Bronchial epithelial cell (primary cell): ENCODE results near the gene PAK1. TPM values are rescaled to one million over a fixed set of nuclear protein-coding genes. Genes with fewer than 3 reads are reported as not detected.
A peak's percentile ranks its signal among the peaks of the same experiment; 100 is the strongest.

Experiments
- DNase-seq: peaks from one replicate; pipeline ENCODE4 v3.0.0-alpha.2; 2010; ENCODE audit warnings: low read depth
- FAIRE-seq: peaks from 2 replicates; lab custom pipeline; 2011; peaks lifted over from hg19 to GRCh38; lab: Jason Lieb, UNC
- H3K27me3 ChIP-seq: 2 replicates; pipeline ENCODE4 v1.5.1; 2011; ENCODE audit warnings: low read length; ENCODE audit not compliant: control insufficient read depth, insufficient read depth
- H3K36me3 ChIP-seq: 2 replicates; pipeline ENCODE4 v1.5.1; 2011; ENCODE audit warnings: low read length; ENCODE audit not compliant: control insufficient read depth, insufficient read depth
- H3K4me3 ChIP-seq: 2 replicates; pipeline ENCODE4 v1.5.1; 2011; ENCODE audit warnings: mild to moderate bottlenecking, low read depth, low read length, control low read depth
- total RNA-seq: library from RNA; depleted of rRNA; stranded (reverse); fragments of >200 nt; gene quantifications from 2 replicates; pipeline ENCODE4 v1.2.1, GENCODE V29; 2014
- TF ChIP-seq, protein P1 (sequence below): IDR thresholded peaks from 2 replicates; pipeline ENCODE4 v1.5.1; 2011; ENCODE audit warnings: mild to moderate bottlenecking, moderate library complexity, low read length, control low read depth, inconsistent platforms; ENCODE audit not compliant: insufficient read depth, severe bottlenecking

PAK1 gene
- total RNA-seq, 1 donor from 2014 or later = 35.8 TPM

DNA sequence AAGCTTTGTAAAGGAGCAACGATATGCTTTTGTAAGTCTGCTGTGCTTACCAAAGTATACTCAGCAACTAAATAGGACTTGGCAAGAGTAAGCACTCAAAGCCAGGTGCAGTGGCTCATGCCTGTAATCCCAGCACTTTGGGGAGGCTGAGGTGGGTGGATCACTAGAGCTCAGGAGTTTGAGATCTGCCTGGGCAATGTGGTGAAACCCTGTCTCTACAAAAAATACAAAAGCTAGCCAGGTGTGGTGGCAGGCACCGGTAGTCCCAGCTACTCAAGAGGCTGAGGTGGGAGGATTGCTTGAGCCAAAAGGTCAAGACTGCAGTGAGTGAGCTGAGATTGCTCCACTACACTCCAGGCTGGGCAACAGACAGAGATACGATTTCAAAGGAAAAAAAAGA, 67.5 kb downstream of the PAK1 start:
- H3K27me3 ChIP-seq = no peaks in the 10 kb centered on the region
- TF ChIP-seq, protein P1, sequence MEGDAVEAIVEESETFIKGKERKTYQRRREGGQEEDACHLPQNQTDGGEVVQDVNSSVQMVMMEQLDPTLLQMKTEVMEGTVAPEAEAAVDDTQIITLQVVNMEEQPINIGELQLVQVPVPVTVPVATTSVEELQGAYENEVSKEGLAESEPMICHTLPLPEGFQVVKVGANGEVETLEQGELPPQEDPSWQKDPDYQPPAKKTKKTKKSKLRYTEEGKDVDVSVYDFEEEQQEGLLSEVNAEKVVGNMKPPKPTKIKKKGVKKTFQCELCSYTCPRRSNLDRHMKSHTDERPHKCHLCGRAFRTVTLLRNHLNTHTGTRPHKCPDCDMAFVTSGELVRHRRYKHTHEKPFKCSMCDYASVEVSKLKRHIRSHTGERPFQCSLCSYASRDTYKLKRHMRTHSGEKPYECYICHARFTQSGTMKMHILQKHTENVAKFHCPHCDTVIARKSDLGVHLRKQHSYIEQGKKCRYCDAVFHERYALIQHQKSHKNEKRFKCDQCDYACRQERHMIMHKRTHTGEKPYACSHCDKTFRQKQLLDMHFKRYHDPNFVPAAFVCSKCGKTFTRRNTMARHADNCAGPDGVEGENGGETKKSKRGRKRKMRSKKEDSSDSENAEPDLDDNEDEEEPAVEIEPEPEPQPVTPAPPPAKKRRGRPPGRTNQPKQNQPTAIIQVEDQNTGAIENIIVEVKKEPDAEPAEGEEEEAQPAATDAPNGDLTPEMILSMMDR = no peak
- no peak for FAIRE-seq

DNA sequence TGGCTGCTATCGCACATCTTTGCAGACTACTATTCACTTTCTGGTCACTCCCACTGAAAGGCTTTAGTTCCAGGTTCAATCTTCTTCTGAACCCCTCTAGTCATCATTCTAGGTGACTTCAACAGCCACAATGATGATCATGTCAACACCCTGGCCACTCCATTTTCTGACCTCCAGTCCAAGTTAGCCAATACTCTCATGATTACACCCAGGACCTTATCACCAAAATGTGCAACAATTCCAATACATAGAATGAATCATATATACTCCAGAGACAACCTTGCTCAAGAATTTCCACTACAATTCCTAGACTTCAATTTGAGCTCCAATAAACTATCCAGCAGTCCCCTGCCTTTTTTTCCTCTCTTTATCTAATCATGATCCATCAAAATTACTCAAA, 70.7 kb downstream of the PAK1 start:
- Histone ChIP-seq H3K27me3 (no peaks in the 10 kb centered on the region), H3K4me3 (no peak overlapping the region), H3K36me3 (no peaks in the 10 kb centered on the region)
- TF ChIP-seq, protein P1 = no peak
- DNase-seq = peak; percentile 30
- FAIRE-seq = no peak

More for the DNA sequence above, 67.5 kb downstream of the PAK1 start:
- no peak for DNase-seq
- H3K4me3 ChIP-seq = no peak overlapping the region
- H3K36me3 ChIP-seq = no peaks in the 10 kb centered on the region

DNA sequence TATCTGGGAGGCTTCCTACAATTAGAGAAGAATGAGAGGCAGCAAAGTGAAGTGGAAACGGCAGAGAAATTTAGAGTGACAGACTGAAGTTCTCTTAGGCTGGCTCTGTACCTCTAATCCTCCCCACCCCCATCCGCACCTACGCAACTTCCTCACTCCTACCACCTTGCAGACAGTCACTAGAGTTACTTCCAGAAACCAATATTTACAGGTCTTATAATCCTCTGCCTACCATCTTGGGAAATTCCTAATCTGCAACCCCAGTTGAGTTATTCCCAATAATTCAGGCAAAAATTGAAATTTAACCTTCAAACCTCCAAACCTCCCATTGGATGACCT, 71.7 kb downstream of the PAK1 start:
- no peak for DNase-seq
- H3K36me3 ChIP-seq = no peaks in the 10 kb centered on the region
- TF ChIP-seq, protein P1 = no peak
- FAIRE-seq = no peak
- no peaks in the 10 kb centered on the region for H3K27me3 ChIP-seq
- no peak overlapping the region for H3K4me3 ChIP-seq

DNA sequence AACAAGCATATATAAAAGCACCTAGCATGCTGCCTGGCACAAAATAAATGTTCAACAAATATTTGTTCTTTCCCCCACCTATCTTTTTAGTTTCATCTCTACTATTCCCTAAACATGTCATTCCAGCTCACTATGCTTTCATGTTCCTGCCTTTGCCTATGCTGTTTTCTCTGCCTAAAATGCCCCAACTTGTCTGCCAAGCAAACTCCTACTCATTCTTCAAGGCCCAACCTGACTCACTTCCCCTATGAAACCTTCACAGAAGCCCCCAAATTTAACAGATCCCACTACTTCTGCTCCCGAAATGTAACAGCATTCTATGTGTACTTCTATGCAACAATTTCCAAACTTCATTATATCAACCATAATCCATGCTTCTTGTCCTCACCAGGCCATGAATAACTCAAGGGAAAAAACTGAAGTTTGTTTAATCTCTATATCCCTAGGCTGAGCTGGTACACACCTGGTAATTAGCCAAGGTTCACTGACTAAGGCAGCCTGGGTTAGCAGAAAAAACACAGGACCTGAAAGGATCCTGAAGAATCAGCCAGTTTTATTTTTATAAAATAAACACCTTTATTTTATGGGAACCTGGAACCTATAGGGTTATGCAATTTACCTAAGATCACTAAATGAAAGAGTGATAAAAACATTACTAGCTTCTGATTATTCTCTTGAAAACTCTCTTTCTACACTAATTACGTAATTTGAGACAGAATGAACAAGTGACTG, 72.2 kb downstream of the PAK1 start:
- H3K4me3 ChIP-seq = no peak overlapping the region
- no peaks in the 10 kb centered on the region for H3K27me3 ChIP-seq
- FAIRE-seq (no peak), DNase-seq (peak; percentile 83)
- TF ChIP-seq, protein P1 = no peak
- no peaks in the 10 kb centered on the region for H3K36me3 ChIP-seq

DNA sequence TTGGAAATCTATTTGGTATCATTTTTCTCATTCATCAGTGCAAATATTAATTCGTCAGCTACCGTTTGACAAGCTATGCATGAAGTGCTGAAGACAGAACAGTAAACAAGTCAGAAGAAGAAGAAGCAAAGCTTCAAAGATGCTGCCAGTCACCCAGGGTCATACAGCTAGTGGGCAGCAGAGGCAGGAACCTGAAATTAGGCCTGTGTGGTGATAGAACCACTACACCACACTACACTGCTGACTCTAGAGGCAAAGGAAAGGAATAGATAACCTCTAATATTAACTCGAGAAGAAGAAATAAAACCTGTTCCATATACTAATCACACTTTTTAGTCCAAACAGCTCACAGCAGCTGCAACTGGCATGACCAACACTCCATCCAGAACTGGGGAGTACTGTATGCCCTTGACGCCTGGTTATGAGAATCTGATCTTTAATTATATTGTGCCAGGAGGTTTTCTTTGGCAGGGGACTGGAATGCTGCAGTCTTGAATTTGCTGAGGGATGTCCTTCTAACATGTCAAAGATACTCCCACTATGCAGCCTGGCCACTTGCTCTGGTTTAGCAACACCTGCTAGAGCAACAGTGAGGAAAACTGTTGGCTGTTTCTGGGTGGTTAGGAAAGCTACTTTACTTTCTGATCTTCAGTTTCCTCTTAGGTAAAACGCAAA, 73.0 kb downstream of the PAK1 start:
- H3K36me3 ChIP-seq = no peaks in the 10 kb centered on the region
- TF ChIP-seq, protein P1 = no peak
- no peak overlapping the region for H3K4me3 ChIP-seq
- FAIRE-seq = no peak
- DNase-seq = no peak
- H3K27me3 ChIP-seq = no peaks in the 10 kb centered on the region
